Neuronal stem cell (in vitro differentiated cells): ENCODE data around the gene ANKDD1B.
"Not testable (repeated sequence)": the region's sequence is repeated elsewhere in the genome, so short reads cannot be mapped to it uniquely, and the experiment has no call there.

ENCODE experiments used
- DNase-seq: peaks from one replicate; pipeline ENCODE4 v3.0.0-alpha.2; 2013; ENCODE audit warnings: low spot score
- H2AFZ ChIP-seq: one replicate; pipeline ENCODE4 v1.6.1; 2013; ENCODE audit warnings: mild to moderate bottlenecking, low read length, inconsistent platforms
- H2AK5ac ChIP-seq: 2 replicates; pipeline ENCODE4 v1.6.1; 2013; ENCODE audit warnings: low read depth, mild to moderate bottlenecking, inconsistent platforms, low read length, moderate library complexity, mixed read lengths
- H2BK120ac ChIP-seq: 2 replicates; pipeline ENCODE4 v1.6.1; 2013; ENCODE audit warnings: low read depth, mild to moderate bottlenecking, inconsistent platforms, low read length, moderate library complexity, mixed read lengths
- H2BK12ac ChIP-seq: one replicate; pipeline ENCODE4 v1.6.1; 2013; ENCODE audit warnings: low read length, inconsistent platforms
- H2BK15ac ChIP-seq: 2 replicates; pipeline ENCODE4 v1.6.1; 2013; ENCODE audit warnings: mild to moderate bottlenecking, low read length, inconsistent platforms, mixed read lengths
- H2BK5ac ChIP-seq: one replicate; pipeline ENCODE4 v1.6.1; 2013; ENCODE audit warnings: inconsistent platforms, mild to moderate bottlenecking, low read length, moderate library complexity
- H3K14ac ChIP-seq: one replicate; pipeline ENCODE4 v1.6.1; 2013; ENCODE audit warnings: low read length, inconsistent platforms
- H3K18ac ChIP-seq: 2 replicates; pipeline ENCODE4 v1.6.1; 2013; ENCODE audit warnings: low read length, inconsistent platforms
- H3K23ac ChIP-seq: 2 replicates; pipeline ENCODE4 v1.6.1; 2013; ENCODE audit warnings: low read depth, mild to moderate bottlenecking, mixed read lengths, low read length, inconsistent platforms; ENCODE audit not compliant: poor library complexity
- H3K27ac ChIP-seq: replicated peaks from 3 replicates; pipeline ENCODE4 v1.5.1; 2013; ENCODE audit warnings: low read length, inconsistent platforms
- H3K27me3 ChIP-seq, 3 experiments: 2 replicates each; pipeline ENCODE4 v1.6.1; 2013; ENCODE audit warnings: low read length in 3 of 3, mild to moderate bottlenecking in 2 of 3, inconsistent platforms in 1 of 3, low read depth in 1 of 3, mixed read lengths in 1 of 3, moderate library complexity in 1 of 3; ENCODE audit not compliant: control insufficient read depth in 3 of 3, insufficient read depth in 3 of 3
- H3K36me3 ChIP-seq, 2 donors: replicated peaks in 1 of 2; 2 replicates each; pipeline ENCODE4 v1.6.1; 2013; ENCODE audit warnings: low read length in 2 of 2; ENCODE audit not compliant: control insufficient read depth in 2 of 2, insufficient read depth in 2 of 2
- H3K4ac ChIP-seq: 2 replicates; pipeline ENCODE4 v1.6.1; 2013; ENCODE audit warnings: inconsistent platforms, mild to moderate bottlenecking, low read length, moderate library complexity
- H3K4me1 ChIP-seq, 2 donors: 1 replicate in 1 of 2; 2 replicates in 1 of 2; pipeline ENCODE4 v1.6.1; 2013; ENCODE audit warnings: low read length in 2 of 2, low read depth in 1 of 2; ENCODE audit not compliant: control insufficient read depth in 2 of 2, insufficient read depth in 1 of 2
- H3K4me2 ChIP-seq: one replicate; pipeline ENCODE4 v1.6.1; 2013; ENCODE audit warnings: mild to moderate bottlenecking, low read length, inconsistent platforms; ENCODE audit not compliant: insufficient read depth, poor library complexity, severe bottlenecking
- H3K4me3 ChIP-seq, 2 donors: 2 replicates each; pipeline ENCODE4 v1.5.1; 2013; ENCODE audit warnings: low read length in 2 of 2, mild to moderate bottlenecking in 2 of 2, inconsistent platforms in 1 of 2, moderate library complexity in 1 of 2
- H3K79me1 ChIP-seq: one replicate; pipeline ENCODE4 v1.6.1; 2013; ENCODE audit warnings: low read depth, mild to moderate bottlenecking, inconsistent platforms, low read length, moderate library complexity
- H3K9ac ChIP-seq: one replicate; pipeline ENCODE4 v1.6.1; 2013; ENCODE audit warnings: mild to moderate bottlenecking, low read depth, low read length, inconsistent platforms; ENCODE audit not compliant: poor library complexity
- H3K9me3 ChIP-seq, 2 donors: replicated peaks in 1 of 2; 2 replicates each; pipeline versions ENCODE3 to v1.6.1; 2013; ENCODE audit warnings: low read length in 2 of 2, mild to moderate bottlenecking in 2 of 2, inconsistent platforms in 1 of 2, low read depth in 1 of 2, mixed read lengths in 1 of 2, moderate library complexity in 1 of 2; ENCODE audit not compliant: control insufficient read depth in 2 of 2, insufficient read depth in 1 of 2
- H4K8ac ChIP-seq: one replicate; pipeline ENCODE4 v1.6.1; 2013; ENCODE audit warnings: low read depth, mild to moderate bottlenecking, inconsistent platforms, low read length, moderate library complexity
- H4K91ac ChIP-seq: one replicate; pipeline ENCODE4 v1.6.1; 2013; ENCODE audit warnings: low read length, low read depth, mild to moderate bottlenecking, inconsistent platforms; ENCODE audit not compliant: poor library complexity
- WGBS, 2 donors: extraction: QIAGEN DNeasy Blood & Tissue Kit; methylation state at CpG; one replicate each; pipeline ENCODE4 v1.1.7; 2013; ENCODE audit warnings: missing lambda C conversion rate in 2 of 2, mixed read lengths in 1 of 2; ENCODE audit not compliant: insufficient read length in 2 of 2, insufficient replicate concordance in 1 of 2; ENCODE audit errors: extremely low coverage in 2 of 2; 5-methylcytosine and 5-hydroxymethylcytosine counted together

ANKDD1B gene

DNA sequence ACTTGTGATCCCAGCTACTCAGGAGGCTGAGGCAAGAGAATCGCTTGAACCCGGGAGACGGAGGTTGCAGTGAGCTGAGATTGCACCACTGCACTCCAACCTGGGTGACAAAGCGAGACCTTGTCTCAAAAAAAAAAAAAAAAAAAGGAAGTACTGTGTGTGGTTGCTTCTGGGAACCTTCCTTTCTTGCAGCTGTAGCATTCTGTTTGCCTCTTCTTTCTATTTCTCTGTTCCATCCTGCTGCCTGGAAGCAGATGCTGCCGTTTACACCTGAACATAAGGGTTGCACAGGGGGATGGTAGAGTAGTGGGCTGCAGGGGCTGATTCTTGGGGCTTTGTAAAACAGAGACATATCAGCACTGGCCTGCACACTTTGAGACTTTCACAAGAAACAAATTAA is 3.9 kb upstream of the ANKDD1B start:
- H4K91ac ChIP-seq, H2BK120ac ChIP-seq, H3K4me3 ChIP-seq, H3K27ac ChIP-seq, H2AFZ ChIP-seq, H3K18ac ChIP-seq, H2BK15ac ChIP-seq, H3K79me1 ChIP-seq, H2BK12ac ChIP-seq, H3K14ac ChIP-seq, H3K23ac ChIP-seq, H4K8ac ChIP-seq, H3K4me1 ChIP-seq, H3K9ac ChIP-seq, H2BK5ac ChIP-seq, H3K27me3 ChIP-seq, H2AK5ac ChIP-seq, H3K36me3 ChIP-seq, H3K9me3 ChIP-seq, H3K4ac ChIP-seq, DNase-seq, H3K4me2 ChIP-seq: not testable (repeated sequence)
- WGBS, 2 donors = no CpG with 5 or more reads among the region's 5 CpGs

DNA sequence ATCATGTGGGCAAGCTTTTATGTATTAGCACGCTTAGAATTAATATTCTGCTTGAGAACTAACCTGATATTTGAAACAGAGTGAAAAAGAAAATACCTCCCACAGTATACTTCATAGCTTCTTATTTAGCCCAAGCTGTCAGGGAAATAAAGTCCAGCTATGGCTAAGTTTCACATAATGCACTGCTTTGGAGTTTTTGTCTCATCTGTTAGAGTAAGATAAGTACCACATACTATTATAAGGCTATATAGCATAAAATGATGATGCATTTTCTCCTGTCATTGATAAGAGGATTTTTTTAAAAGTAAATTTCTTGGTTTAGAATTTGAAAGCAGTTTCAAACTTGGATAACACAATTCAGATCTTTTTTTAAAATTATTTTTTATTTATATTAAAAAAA is 2.4 kb upstream of the ANKDD1B start:
- Histone ChIP-seq H3K23ac (no peak overlapping the region), H3K14ac (no peak overlapping the region), H2AK5ac (no peak overlapping the region), H3K4me3 (no peak overlapping the region), H3K9ac (no peak overlapping the region), H3K27ac (no peak overlapping the region), H4K91ac (no peak overlapping the region), H2BK5ac (no peak overlapping the region), H3K18ac (no peak overlapping the region), H3K4me2 (no peak overlapping the region), H3K9me3 (no peaks in the 10 kb centered on the region), H3K4ac (no peak overlapping the region), H2BK120ac (no peak overlapping the region), H3K27me3 (no peaks in the 10 kb centered on the region), H2BK12ac (no peak overlapping the region), H2BK15ac (no peak overlapping the region), H3K4me1 (peaks cover 2 to 7% of the 10 kb centered on the region in 2 donors), H2AFZ (no peak overlapping the region), H3K36me3 (no peaks in the 10 kb centered on the region), H3K79me1 (no peaks in the 10 kb centered on the region), H4K8ac (no peak overlapping the region)
- WGBS, 2 donors = no CpG with 5 or more reads among the region's 1 CpG
- DNase-seq = no peak

DNA sequence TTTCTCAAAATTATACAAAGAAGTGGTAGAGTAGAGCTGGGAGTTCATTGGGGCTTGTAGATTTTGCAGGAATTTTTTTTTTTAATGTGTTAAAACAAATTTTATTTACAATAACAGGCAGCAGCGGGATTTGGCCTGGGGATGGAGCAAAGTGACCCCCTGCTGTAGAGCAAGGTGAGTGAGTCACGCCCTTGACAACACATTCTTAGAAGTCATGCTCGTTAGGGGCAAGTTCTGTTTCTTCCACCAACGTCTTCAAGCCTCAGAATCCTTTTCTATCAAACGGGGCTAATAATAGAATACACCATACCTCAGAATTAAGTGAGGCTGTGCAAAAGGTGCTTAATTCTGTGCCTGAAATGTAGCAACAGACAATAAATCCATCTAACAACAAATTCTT is 1.1 kb upstream of the ANKDD1B start:
- no peak overlapping the region for H3K27ac ChIP-seq
- no peak overlapping the region for H4K8ac ChIP-seq
- H3K9me3 ChIP-seq = no peaks in the 10 kb centered on the region
- H3K18ac ChIP-seq = no peak overlapping the region
- H3K4ac ChIP-seq = no peak overlapping the region
- no peak overlapping the region for H2AFZ ChIP-seq
- DNase-seq = no peak
- H2BK12ac ChIP-seq = no peak overlapping the region
- H3K9ac ChIP-seq = no peak overlapping the region
- H2BK5ac ChIP-seq = no peak overlapping the region
- H3K27me3 ChIP-seq = no peaks in the 10 kb centered on the region
- H2BK15ac ChIP-seq = no peak overlapping the region
- no peaks in the 10 kb centered on the region for H3K79me1 ChIP-seq
- no peak overlapping the region for H3K4me3 ChIP-seq
- no CpG with 5 or more reads among the region's 5 CpGs for WGBS, 2 donors
- no peak overlapping the region for H3K14ac ChIP-seq
- no peak overlapping the region for H3K4me2 ChIP-seq
- H3K23ac ChIP-seq = no peak overlapping the region
- H2BK120ac ChIP-seq = no peak overlapping the region
- no peak overlapping the region for H2AK5ac ChIP-seq
- peaks cover 2 to 7% of the 10 kb centered on the region in 2 donors for H3K4me1 ChIP-seq
- no peak overlapping the region for H4K91ac ChIP-seq
- no peaks in the 10 kb centered on the region for H3K36me3 ChIP-seq

DNA sequence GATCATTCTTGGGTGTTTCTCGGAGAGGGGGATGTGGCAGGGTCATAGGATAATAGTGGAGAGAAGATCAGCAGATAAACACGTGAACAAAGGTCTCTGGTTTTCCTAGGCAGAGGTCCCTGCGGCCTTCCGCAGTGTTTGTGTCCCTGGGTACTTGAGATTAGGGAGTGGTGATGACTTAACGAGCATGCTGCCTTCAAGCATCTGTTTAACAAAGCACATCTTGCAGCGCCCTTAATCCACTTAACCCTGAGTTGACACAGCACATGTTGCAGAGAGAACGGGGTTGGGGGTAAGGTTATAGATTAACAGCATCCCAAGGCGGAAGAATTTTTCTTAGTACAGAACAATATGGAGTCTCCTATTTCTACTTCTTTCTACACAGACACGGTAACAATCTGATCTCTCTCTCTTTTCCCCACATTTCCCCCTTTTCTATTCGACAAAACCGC is 368 bp upstream of the ANKDD1B start:
- H2BK15ac ChIP-seq, H4K8ac ChIP-seq, H3K27me3 ChIP-seq, H3K9me3 ChIP-seq, H3K23ac ChIP-seq, H2AK5ac ChIP-seq, H3K9ac ChIP-seq, H2BK120ac ChIP-seq, H2AFZ ChIP-seq, H3K14ac ChIP-seq, H3K4me1 ChIP-seq, H3K36me3 ChIP-seq, H3K79me1 ChIP-seq, DNase-seq, H3K4ac ChIP-seq, H3K27ac ChIP-seq, H2BK12ac ChIP-seq, H3K18ac ChIP-seq: not testable (repeated sequence)
- WGBS, 2 donors = no CpG with 5 or more reads among the region's 11 CpGs
- peak overlapping the region in 1 of 2 donors; percentile 86 for H3K4me3 ChIP-seq
- H2BK5ac ChIP-seq = peak overlapping the region; percentile 85
- peak overlapping the region; percentile 9 for H4K91ac ChIP-seq
- H3K4me2 ChIP-seq = peak overlapping the region; percentile 93
